Measurements from ENCODE around the gene CDH5. TPM values are rescaled to one million over a fixed set of nuclear protein-coding genes. Genes with fewer than 3 reads are reported as not detected.

The CDH5 gene
- total and polyA plus RNA-seq, 2 of the 4 experiments (the other 2 are of a cell fraction), result not detected

DNA sequence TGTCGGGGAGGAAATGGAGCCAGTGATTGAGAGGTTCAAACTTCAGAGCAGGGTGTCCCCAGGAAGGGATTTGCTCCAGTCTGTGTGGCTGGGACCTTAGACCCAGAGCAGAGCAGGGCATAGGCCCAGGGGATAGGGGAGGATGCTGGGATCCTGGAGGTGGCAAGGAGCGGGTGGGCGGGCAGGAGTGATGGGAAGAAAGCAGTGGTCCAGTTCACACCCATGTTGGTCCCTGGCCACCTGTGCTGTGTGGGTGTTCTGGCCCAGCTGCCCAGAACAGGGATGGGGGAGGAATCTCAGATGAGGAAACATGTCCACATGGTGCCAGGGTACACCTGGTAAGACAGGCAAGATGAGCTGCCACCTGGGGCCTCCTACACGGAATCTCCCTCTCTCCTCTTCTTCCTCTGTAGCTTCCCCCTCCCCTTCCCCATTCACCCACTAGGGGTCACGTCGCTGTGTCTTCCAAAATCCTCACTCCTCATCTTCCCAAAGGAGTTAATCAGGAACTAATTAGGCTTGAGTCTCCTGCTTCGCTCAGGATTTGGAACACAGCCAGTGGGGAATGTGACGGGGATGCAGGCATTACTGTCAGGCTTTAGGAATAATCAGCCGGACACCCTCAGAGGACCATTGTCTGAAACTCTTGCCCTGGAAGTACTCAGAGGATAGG, 62.9 kb downstream of the CDH5 start:
- no peaks in the 10 kb centered on the region for H4K20me1 ChIP-seq (ENCODE audit: insufficient read depth, low read length)
- H3K18ac ChIP-seq (ENCODE audit: low read depth, low read length), result no peak overlapping the region
- H2AK5ac ChIP-seq (ENCODE audit: low read depth, low read length), result no peak overlapping the region
- no peaks in the 10 kb centered on the region for H3K79me1 ChIP-seq (ENCODE audit: low read depth in 1 of 2, low read length in 2 of 2)
- H3K23ac ChIP-seq (ENCODE audit: low read depth, low read length), result no peak overlapping the region
- H2AK9ac ChIP-seq (replicated peaks; ENCODE audit: low read depth, low read length, poor library complexity), result no peak overlapping the region
- peaks cover 5% of the 10 kb centered on the region for H3K4me1 ChIP-seq (ENCODE audit: control insufficient read depth, insufficient read depth, low read length)
- WGBS, 2 experiments (ENCODE audit: extremely low coverage in 2 of 2, insufficient read length in 1 of 2), result 59% methylated on average over 4 of the region's 9 CpGs; no CpG with 5 or more reads in 1 of the 2 experiments
- H3K9ac ChIP-seq (ENCODE audit: low read depth, low read length), result no peak overlapping the region
- H2BK15ac ChIP-seq (ENCODE audit: low read depth, low read length), result no peak overlapping the region
- BruUV-seq (replicated peaks), result no TSS peak
- dilution Hi-C loops (cut with HindIII; ENCODE audit: low sequenced_read_pairs, unreplicated experiment), result no loop called here
- ATAC-seq (ENCODE audit: low read depth) (no peak), DNase-seq (no peak)
- H2AFZ ChIP-seq (replicated peaks; ENCODE audit: low read length, poor library complexity), result no peak overlapping the region
- H2BK120ac ChIP-seq (ENCODE audit: low read depth, low read length), result no peak overlapping the region
- H3K4me3 ChIP-seq (ENCODE audit: insufficient read depth, low read depth, low read length), result no peak overlapping the region
- TF ChIP-seq, protein P1, sequence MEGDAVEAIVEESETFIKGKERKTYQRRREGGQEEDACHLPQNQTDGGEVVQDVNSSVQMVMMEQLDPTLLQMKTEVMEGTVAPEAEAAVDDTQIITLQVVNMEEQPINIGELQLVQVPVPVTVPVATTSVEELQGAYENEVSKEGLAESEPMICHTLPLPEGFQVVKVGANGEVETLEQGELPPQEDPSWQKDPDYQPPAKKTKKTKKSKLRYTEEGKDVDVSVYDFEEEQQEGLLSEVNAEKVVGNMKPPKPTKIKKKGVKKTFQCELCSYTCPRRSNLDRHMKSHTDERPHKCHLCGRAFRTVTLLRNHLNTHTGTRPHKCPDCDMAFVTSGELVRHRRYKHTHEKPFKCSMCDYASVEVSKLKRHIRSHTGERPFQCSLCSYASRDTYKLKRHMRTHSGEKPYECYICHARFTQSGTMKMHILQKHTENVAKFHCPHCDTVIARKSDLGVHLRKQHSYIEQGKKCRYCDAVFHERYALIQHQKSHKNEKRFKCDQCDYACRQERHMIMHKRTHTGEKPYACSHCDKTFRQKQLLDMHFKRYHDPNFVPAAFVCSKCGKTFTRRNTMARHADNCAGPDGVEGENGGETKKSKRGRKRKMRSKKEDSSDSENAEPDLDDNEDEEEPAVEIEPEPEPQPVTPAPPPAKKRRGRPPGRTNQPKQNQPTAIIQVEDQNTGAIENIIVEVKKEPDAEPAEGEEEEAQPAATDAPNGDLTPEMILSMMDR (conservative IDR thresholded peaks at IDR 0.05; ENCODE audit: low read depth, low read length), result no peak
- TF ChIP-seq NFE2L2 (IDR thresholded peaks at IDR 0.05; ENCODE audit: low read depth, low read length), result no peak
- no peak for TF ChIP-seq SMC3 (IDR thresholded peaks at IDR 0.05; ENCODE audit: low read depth, low read length)
- no peak for TF ChIP-seq CHD1 (IDR thresholded peaks at IDR 0.05; ENCODE audit: low read depth, low read length)
- H4K8ac ChIP-seq (ENCODE audit: low read depth in 2 of 2, low read length in 2 of 2), result no peak overlapping the region
- no peaks in the 10 kb centered on the region for H3K36me3 ChIP-seq (ENCODE audit: control insufficient read depth, insufficient read depth, low read length)
- no peak overlapping the region for H3K56ac ChIP-seq (ENCODE audit: extremely low read depth, insufficient read depth, low read length)
- H3K4ac ChIP-seq (ENCODE audit: low read depth, low read length), result no peak overlapping the region
- no peak overlapping the region for H2BK5ac ChIP-seq (ENCODE audit: low read depth, low read length, poor library complexity, severe bottlenecking)
- H3K27me3 ChIP-seq (ENCODE audit: control insufficient read depth, insufficient read depth, low read length), result peaks cover 65% of the 10 kb centered on the region
- H2BK20ac ChIP-seq (ENCODE audit: low read depth, low read length), result no peak overlapping the region
- intact Hi-C loops (cut with micrococcal nuclease), result no loop called here
- ChIA-PET CTCF (no interaction called here), POLR2A (ENCODE audit: unreplicated experiment) (no interaction called here)
- H4K91ac ChIP-seq (ENCODE audit: insufficient read depth, low read depth, low read length), result no peak overlapping the region
- no peak overlapping the region for H3K27ac ChIP-seq (ENCODE audit: insufficient read depth, low read length)
- H3K4me2 ChIP-seq (ENCODE audit: low read depth, low read length), result no peak overlapping the region
- H3K14ac ChIP-seq (replicated peaks; ENCODE audit: low read depth, low read length), result no peak overlapping the region
- H4K5ac ChIP-seq (ENCODE audit: low read depth, low read length), result no peak overlapping the region
- no peaks in the 10 kb centered on the region for H3K9me3 ChIP-seq (ENCODE audit: control insufficient read depth, insufficient read depth, low read length)
- in situ Hi-C loops (cut with MboI; ENCODE audit: low sequenced_read_pairs), result no loop called here
- no peaks in the 10 kb centered on the region for H3K9me1 ChIP-seq (ENCODE audit: insufficient read depth, low read length)

Measured in IMR-90 (cell line).